Transverse colon (tissue), 4 donors: ENCODE data around the gene ISOC1.

ENCODE experiments used
- EP300 ChIP-seq: sonication (generic); formaldehyde crosslinking; IDR thresholded peaks from one replicate; pipeline ENCODE4 v1.6.1; 2017; ENCODE audit warnings: antibody characterized with exemption, low read depth
- POLR2A ChIP-seq: fragments of 450-650 bp; IDR thresholded peaks from one replicate; pipeline ENCODE4 v1.6.1; 2016; ENCODE audit warnings: antibody characterized with exemption, mild to moderate bottlenecking, moderate library complexity
- POLR2AphosphoS5 ChIP-seq, 3 donors: sonication (generic); formaldehyde crosslinking; IDR thresholded peaks; one replicate each; pipeline ENCODE4 v1.6.1; 2016; ENCODE audit warnings: antibody characterized with exemption in 3 of 3
- TF ChIP-seq, protein P1 (sequence below), 5 experiments: fragments of 200-600 bp in 3 of 5; fragments of 450-650 bp in 2 of 5; sonication (generic) in 3 of 5; IDR thresholded peaks; 1 replicate in 2 of 5; 2 replicates in 3 of 5; pipeline ENCODE4 v1.5.1; 2016 to 2017; ENCODE audit warnings: antibody characterized with exemption in 5 of 5, inconsistent platforms in 3 of 5, mild to moderate bottlenecking in 2 of 5, moderate library complexity in 1 of 5

DNA sequence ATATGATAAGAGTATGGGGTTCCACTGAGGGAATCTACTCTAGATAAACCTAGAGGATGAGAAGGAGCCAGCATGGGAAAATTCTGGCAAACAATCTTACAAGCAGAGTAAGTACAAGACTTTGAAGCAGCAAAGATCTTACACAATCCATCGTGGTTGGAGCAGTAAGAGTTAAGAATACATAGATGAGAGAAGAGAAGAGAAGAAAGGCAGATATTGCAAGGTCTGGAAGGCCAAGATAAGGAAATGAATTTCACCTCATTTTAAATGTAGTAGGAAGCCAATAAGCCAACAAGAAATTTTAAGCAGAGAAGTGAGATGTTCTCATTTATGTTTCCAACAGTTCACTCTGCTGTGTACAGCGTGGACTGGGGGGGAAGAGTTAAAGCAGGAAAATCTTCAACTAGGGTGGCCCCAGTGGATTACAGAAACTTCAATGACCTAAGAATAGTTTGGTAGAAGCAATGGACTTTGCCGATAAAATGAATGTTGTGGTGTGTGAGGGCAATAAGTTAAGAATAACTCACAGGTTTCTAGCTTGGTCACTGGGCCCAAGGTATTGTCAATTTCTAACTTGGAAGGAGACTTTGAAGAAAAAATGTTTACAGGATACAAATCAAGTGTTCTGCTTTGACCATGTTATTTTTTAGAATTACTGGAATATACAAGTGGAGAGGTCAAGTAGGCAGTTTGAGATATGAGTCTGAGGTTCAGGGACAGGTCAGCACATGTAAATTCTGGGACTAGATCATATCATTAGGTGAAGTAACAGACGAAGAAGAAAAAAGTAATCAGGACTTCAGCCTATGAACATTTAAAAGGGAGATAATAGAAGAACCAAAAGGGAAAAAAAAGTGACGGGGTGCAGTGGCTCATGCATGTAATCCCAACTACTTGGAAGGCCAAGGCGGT lies 12.1 kb upstream of the ISOC1 start:
- no peak for TF ChIP-seq POLR2A
- TF ChIP-seq, protein P1, sequence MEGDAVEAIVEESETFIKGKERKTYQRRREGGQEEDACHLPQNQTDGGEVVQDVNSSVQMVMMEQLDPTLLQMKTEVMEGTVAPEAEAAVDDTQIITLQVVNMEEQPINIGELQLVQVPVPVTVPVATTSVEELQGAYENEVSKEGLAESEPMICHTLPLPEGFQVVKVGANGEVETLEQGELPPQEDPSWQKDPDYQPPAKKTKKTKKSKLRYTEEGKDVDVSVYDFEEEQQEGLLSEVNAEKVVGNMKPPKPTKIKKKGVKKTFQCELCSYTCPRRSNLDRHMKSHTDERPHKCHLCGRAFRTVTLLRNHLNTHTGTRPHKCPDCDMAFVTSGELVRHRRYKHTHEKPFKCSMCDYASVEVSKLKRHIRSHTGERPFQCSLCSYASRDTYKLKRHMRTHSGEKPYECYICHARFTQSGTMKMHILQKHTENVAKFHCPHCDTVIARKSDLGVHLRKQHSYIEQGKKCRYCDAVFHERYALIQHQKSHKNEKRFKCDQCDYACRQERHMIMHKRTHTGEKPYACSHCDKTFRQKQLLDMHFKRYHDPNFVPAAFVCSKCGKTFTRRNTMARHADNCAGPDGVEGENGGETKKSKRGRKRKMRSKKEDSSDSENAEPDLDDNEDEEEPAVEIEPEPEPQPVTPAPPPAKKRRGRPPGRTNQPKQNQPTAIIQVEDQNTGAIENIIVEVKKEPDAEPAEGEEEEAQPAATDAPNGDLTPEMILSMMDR (IDR thresholded peaks at IDR 0.05), result no peak
- no peak for TF ChIP-seq EP300
- no peak for TF ChIP-seq POLR2AphosphoS5 (IDR thresholded peaks at IDR 0.05)
